ENCODE results near the gene SMIM23. TPM values are rescaled to one million over a fixed set of nuclear protein-coding genes. Genes with fewer than 3 reads are reported as not detected.

SMIM23 gene
- total and polyA plus RNA-seq, 8 donors: not detected

DNA sequence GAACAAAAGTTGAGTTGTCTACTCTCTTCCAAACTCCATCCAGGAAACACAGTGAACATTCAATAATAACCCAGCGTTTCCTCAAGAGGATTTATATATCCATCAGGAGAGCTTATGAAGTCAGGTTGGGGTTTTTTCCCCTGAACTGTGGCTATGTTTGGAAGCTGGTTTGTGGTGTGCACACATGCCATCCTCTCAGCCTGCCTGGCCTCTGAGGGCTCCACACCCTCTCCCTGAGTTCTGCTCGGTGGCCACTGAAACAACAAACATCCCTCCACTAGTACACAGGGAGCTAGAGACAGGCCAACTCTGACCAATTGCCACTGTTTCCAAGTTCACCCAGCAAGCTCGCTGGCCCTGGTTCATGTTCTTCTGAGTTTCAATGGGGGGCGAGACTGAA lies 35.7 kb downstream of the SMIM23 start:
- DNase-seq: no peak
- TF ChIP-seq POLR2AphosphoS5 (IDR thresholded peaks at IDR 0.05) (no peak), EP300 (IDR thresholded peaks at IDR 0.05) (no peak), POLR2A (IDR thresholded peaks at IDR 0.05) (no peak), CTCF (IDR thresholded peaks at IDR 0.05) (no peak)
- WGBS, 5 donors: 83 to 95% (median 90%) methylated on average over 4 of the region's 4 CpGs

GRCh38 chr5:171823269-171823668 lies 37.7 kb downstream of the SMIM23 start:
- Histone ChIP-seq H3K4me3 (no peak overlapping the region), H3K4me1 (peaks cover 0 to 10% (median 2%) of the 10 kb centered on the region in 4 donors), H3K27ac (peak overlapping the region in 1 of 5 donors; percentile 32), H3K9me3 (no peaks in the 10 kb centered on the region), H3K27me3 (no peaks in the 10 kb centered on the region), H3K36me3 (no peaks in the 10 kb centered on the region)
- DNase-seq: peak; percentile 62 to 80
- 29 to 50% (median 43%) methylated on average over 5 of the region's 5 CpGs for WGBS, 5 donors
- intact Hi-C loops (cut with DNase I; ENCODE audit: low total_unique reads): no loop called here
- TF ChIP-seq POLR2AphosphoS5 (IDR thresholded peaks at IDR 0.05) (no peak), CTCF (IDR thresholded peaks at IDR 0.05) (no peak)

More for the DNA sequence above, 35.7 kb downstream of the SMIM23 start:
- H3K27ac ChIP-seq: no peak overlapping the region
- no peak overlapping the region for H3K4me3 ChIP-seq
- H3K9me3 ChIP-seq: no peaks in the 10 kb centered on the region
- intact Hi-C loops (cut with DNase I; ENCODE audit: low total_unique reads): no loop called here
- no peaks in the 10 kb centered on the region for H3K27me3 ChIP-seq
- H3K36me3 ChIP-seq: no peaks in the 10 kb centered on the region
- H3K4me1 ChIP-seq: peaks cover 0 to 10% (median 2%) of the 10 kb centered on the region in 4 donors

DNA sequence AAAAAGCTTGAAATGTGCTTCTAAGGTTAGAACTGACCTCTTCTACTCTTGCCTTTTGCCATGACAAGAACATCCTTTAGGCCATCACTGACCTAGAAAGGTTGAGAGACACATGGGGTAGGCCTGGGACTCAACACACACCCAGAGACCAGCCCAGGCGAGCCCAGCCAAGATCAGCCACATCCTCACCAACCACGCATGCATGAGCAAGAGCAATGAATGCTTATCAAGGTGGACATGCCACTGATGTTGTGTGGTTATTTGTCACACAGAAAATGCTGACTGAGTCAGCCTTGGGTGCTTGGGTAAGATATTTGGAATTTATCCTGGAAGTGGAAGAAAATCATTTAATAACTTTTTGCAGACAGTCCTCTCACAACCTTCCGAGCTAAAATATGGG lies 39.4 kb downstream of the SMIM23 start:
- Histone ChIP-seq H3K27ac (no peak overlapping the region), H3K9me3 (peaks cover 0 to 5% (median 0%) of the 10 kb centered on the region in 4 donors), H3K27me3 (no peaks in the 10 kb centered on the region), H3K4me3 (no peak overlapping the region), H3K4me1 (peaks cover 0 to 10% (median 2%) of the 10 kb centered on the region in 4 donors), H3K36me3 (no peaks in the 10 kb centered on the region)
- 85 to 93% (median 93%) methylated on average over 3 of the region's 3 CpGs for WGBS, 5 donors
- no peak for TF ChIP-seq POLR2AphosphoS5 (IDR thresholded peaks at IDR 0.05)
- no peak for TF ChIP-seq CTCF (IDR thresholded peaks at IDR 0.05)
- no peak for TF ChIP-seq EP300 (IDR thresholded peaks at IDR 0.05)
- TF ChIP-seq POLR2A (IDR thresholded peaks at IDR 0.05): no peak
- intact Hi-C loops (cut with DNase I; ENCODE audit: low total_unique reads): no loop called here
- no peak for DNase-seq

DNA sequence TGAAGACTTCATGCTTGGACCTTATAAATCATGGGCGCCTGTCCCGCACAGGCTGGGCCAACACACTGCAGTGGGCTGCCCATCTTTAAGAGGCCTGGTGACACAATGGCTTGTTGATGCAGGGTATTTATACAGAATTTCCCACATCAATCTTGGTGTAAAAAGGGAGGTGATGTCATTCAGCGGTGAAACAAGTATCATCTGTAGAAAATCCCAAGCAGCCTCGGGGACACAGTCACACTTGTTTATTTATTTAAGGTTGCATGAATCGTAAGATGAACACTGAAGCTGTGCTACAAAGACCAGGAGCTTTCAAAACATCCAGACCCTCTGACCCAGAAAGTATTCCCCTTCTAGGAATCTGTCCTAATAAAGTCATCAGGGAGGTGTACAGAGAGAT lies 40.5 kb downstream of the SMIM23 start:
- H3K4me1 ChIP-seq: peaks cover 0 to 10% (median 2%) of the 10 kb centered on the region in 4 donors
- no peak for DNase-seq
- no peak overlapping the region for H3K27ac ChIP-seq
- peaks cover 0 to 5% (median 0%) of the 10 kb centered on the region in 4 donors for H3K9me3 ChIP-seq
- H3K4me3 ChIP-seq: no peak overlapping the region
- 68 to 86% (median 76%) methylated on average over 5 of the region's 5 CpGs for WGBS, 5 donors
- TF ChIP-seq EP300 (IDR thresholded peaks at IDR 0.05): no peak
- no peak for TF ChIP-seq POLR2AphosphoS5 (IDR thresholded peaks at IDR 0.05)
- no peak for TF ChIP-seq POLR2A (IDR thresholded peaks at IDR 0.05)
- no peak for TF ChIP-seq CTCF (IDR thresholded peaks at IDR 0.05)
- no peaks in the 10 kb centered on the region for H3K27me3 ChIP-seq
- intact Hi-C loops (cut with DNase I; ENCODE audit: low total_unique reads): no loop called here
- H3K36me3 ChIP-seq: no peaks in the 10 kb centered on the region

Data from stomach (tissue), 9 donors.